HCT116 (cell line): ENCODE measurements around the gene CLIC5.

Source experiments
- CBX3 ChIP-seq: IDR thresholded peaks from 2 replicates; pipeline ENCODE4 v1.6.1; 2012; ENCODE audit warnings: low read depth
- CTCF ChIP-seq, 3 experiments: fragments of 200-600 bp in 1 of 3; sonication (generic) in 1 of 3; IDR thresholded peaks in 2 of 3; conservative IDR thresholded peaks in 1 of 3; 2 replicates each; pipeline ENCODE4 v1.5.1; 2012 to 2017; ENCODE audit warnings: low read depth in 2 of 3, low read length in 2 of 3, antibody characterized with exemption in 1 of 3, borderline replicate concordance in 1 of 3, control low read depth in 1 of 3, mild to moderate bottlenecking in 1 of 3, mixed read lengths in 1 of 3, mixed run types in 1 of 3, moderate library complexity in 1 of 3; ENCODE audit not compliant: insufficient read depth in 1 of 3
- EZH2 ChIP-seq: fragments of 200-600 bp; sonication (generic); IDR thresholded peaks from 2 replicates; pipeline ENCODE4 v1.6.1; 2017; ENCODE audit warnings: antibody characterized with exemption, mixed run types
- EZH2phosphoT487 ChIP-seq: fragments of 200-600 bp; IDR thresholded peaks from 2 replicates; pipeline ENCODE4 v1.6.1; 2018; ENCODE audit warnings: antibody characterized with exemption, borderline replicate concordance
- FOSL1 ChIP-seq: IDR thresholded peaks from 2 replicates; pipeline ENCODE4 v1.6.1; 2012; ENCODE audit warnings: low read depth
- MAX ChIP-seq: IDR thresholded peaks from 2 replicates; pipeline ENCODE4 v1.6.1; 2012
- POLR2A ChIP-seq: IDR thresholded peaks from 2 replicates; pipeline ENCODE4 v1.7.0; 2011; ENCODE audit warnings: borderline replicate concordance; ENCODE audit not compliant: insufficient read depth, insufficient read length; ENCODE audit errors: extremely low read depth
- POLR2AphosphoS5 ChIP-seq: IDR thresholded peaks from 2 replicates; pipeline ENCODE4 v1.6.1; 2011; ENCODE audit warnings: mild to moderate bottlenecking, low read depth, low read length, moderate library complexity
- ZFX ChIP-seq: fragments of 450-650 bp; IDR thresholded peaks from 2 replicates; pipeline ENCODE4 v1.6.1; 2017

GRCh38 chr6:45970326-45970725 is 45.3 kb downstream of the CLIC5 start:
- TF ChIP-seq CTCF (IDR thresholded peaks at IDR 0.05 in 2 of 3, conservative IDR thresholded peaks at IDR 0.05 in 1 of 3; ENCODE audit: borderline replicate concordance in 1 of 3, insufficient read depth in 1 of 3, low read depth in 2 of 3, low read length in 2 of 3): no peak
- no peak for TF ChIP-seq ZFX
- no peak for TF ChIP-seq CBX3
- no peak for TF ChIP-seq EZH2
- no peak for TF ChIP-seq EZH2phosphoT487
- no peak for TF ChIP-seq MAX
- TF ChIP-seq POLR2A: no peak
- TF ChIP-seq FOSL1: no peak
- no peak for TF ChIP-seq POLR2AphosphoS5
